Activated CD8-positive, alpha-beta T cell treated with anti-CD3 and anti-CD28 coated beads for 36 hours (primary cell): Measurements from ENCODE around the gene CAMTA1. TPM values are rescaled to one million over a fixed set of nuclear protein-coding genes. Genes with fewer than 3 reads are reported as not detected.

Source experiments
- ATAC-seq: fragments of 200-7000 bp; cut with Tn5 transposase; one replicate; pipeline ENCODE4 v1.10.0; 2021; ENCODE audit warnings: mild to moderate bottlenecking, moderate library complexity
- CTCF ChIA-PET: fragments of 350-600 bp; sonication (Branson Sonifier 250); formaldehyde crosslinking; loops from one replicate; lab custom pipeline; 2021; ENCODE audit warnings: antibody characterized with exemption; lab: Charles Lee
- POLR2A ChIA-PET: fragments of 350-600 bp; sonication (Branson Sonifier 250); formaldehyde crosslinking; loops from one replicate; lab custom pipeline; 2021; ENCODE audit warnings: antibody characterized with exemption; lab: Charles Lee
- DNase-seq: peaks from one replicate; pipeline ENCODE4 v3.0.0-alpha.2; 2020
- H3K27ac Mint-ChIP-seq: one replicate; pipeline ENCODE4 v1.8.0; 2021; ENCODE audit warnings: mild to moderate bottlenecking, mixed read lengths
- H3K27me3 Mint-ChIP-seq: one replicate; pipeline ENCODE4 v1.8.0; 2021; ENCODE audit warnings: mixed read lengths
- H3K36me3 Mint-ChIP-seq: one replicate; pipeline ENCODE4 v1.8.0; 2021; ENCODE audit warnings: low read depth, mixed read lengths
- H3K4me1 Mint-ChIP-seq: one replicate; pipeline ENCODE4 v1.8.0; 2021; ENCODE audit warnings: low read depth, mixed read lengths
- H3K4me3 Mint-ChIP-seq: one replicate; pipeline ENCODE4 v1.8.0; 2021; ENCODE audit warnings: mild to moderate bottlenecking, moderate library complexity, mixed read lengths
- H3K9me3 Mint-ChIP-seq: one replicate; pipeline ENCODE4 v1.8.0; 2021; ENCODE audit warnings: mixed read lengths
- intact Hi-C: fragments of 100-400 bp; cut with micrococcal nuclease; formaldehyde crosslinking; loops from one replicate; pipeline ENCODE4 v1.10.0; 2022
- total RNA-seq, 2 experiments: library from RNA; stranded (reverse); gene quantifications; one replicate each; pipeline ENCODE4 v1.2.3, GENCODE V29; 2021
- TF ChIP-seq, protein P1 (sequence below): fragments of 200-600 bp; IDR thresholded peaks from one replicate; pipeline ENCODE4 v1.8.0; 2022; ENCODE audit warnings: antibody characterized with exemption, mild to moderate bottlenecking

Gene CAMTA1
- total RNA-seq, 2 experiments from 2014 or later = 67.7 to 70.9 TPM

DNA sequence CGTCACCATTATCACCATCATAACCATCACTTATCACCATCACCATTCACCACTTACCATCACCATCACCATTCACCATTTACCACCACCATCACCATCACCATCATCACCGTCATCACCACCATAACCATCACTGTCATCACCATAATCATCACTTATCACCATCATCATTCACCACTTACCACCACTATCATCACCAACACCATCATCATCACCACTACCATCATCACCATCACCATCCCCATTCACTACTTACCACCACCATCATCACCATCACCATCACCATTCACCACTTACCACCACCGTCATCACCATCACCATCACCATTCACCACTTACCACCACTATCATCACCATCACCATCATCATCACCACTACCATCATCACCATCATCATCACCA is 151.8 kb downstream of the CAMTA1 start:
- POLR2A ChIA-PET = no interaction called here
- CTCF ChIA-PET = no interaction called here
- H3K4me3 Mint-ChIP-seq = no peak overlapping the region
- ATAC-seq (no peak), DNase-seq (no peak)
- H3K36me3 Mint-ChIP-seq = no peaks in the 10 kb centered on the region
- TF ChIP-seq, protein P1, sequence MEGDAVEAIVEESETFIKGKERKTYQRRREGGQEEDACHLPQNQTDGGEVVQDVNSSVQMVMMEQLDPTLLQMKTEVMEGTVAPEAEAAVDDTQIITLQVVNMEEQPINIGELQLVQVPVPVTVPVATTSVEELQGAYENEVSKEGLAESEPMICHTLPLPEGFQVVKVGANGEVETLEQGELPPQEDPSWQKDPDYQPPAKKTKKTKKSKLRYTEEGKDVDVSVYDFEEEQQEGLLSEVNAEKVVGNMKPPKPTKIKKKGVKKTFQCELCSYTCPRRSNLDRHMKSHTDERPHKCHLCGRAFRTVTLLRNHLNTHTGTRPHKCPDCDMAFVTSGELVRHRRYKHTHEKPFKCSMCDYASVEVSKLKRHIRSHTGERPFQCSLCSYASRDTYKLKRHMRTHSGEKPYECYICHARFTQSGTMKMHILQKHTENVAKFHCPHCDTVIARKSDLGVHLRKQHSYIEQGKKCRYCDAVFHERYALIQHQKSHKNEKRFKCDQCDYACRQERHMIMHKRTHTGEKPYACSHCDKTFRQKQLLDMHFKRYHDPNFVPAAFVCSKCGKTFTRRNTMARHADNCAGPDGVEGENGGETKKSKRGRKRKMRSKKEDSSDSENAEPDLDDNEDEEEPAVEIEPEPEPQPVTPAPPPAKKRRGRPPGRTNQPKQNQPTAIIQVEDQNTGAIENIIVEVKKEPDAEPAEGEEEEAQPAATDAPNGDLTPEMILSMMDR = no peak
- H3K4me1 Mint-ChIP-seq = no peaks in the 10 kb centered on the region
- H3K9me3 Mint-ChIP-seq = no peaks in the 10 kb centered on the region
- intact Hi-C loops = no loop called here
- no peak overlapping the region for H3K27ac Mint-ChIP-seq
- peaks cover 13% of the 10 kb centered on the region for H3K27me3 Mint-ChIP-seq

DNA sequence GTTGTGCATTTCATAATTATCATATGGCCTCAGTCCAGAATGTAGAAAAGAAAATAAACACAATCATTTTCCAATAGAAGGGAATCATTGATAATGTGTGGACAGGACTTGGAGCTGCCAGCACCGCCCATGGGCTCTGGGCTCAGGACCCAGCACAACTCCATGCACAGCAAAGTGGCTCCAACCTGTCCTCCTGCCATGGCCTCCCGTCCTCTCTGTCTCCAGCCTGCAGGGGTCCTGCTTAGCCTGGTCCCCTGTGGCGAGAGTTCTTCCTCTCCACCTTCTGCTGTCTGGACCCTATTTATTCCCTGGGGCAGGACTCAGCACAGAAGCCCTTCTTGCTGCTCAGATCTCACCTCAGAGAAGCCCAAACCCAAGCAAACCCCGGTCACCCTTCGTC is 154.1 kb downstream of the CAMTA1 start:
- POLR2A ChIA-PET = no interaction called here

GRCh38 chr1:6941786-6942185 is 156.5 kb downstream of the CAMTA1 start:
- TF ChIP-seq, protein P1 = no peak
- CTCF ChIA-PET = no interaction called here
- POLR2A ChIA-PET = no interaction called here
- Mint-ChIP-seq H3K4me1 (no peaks in the 10 kb centered on the region), H3K9me3 (no peaks in the 10 kb centered on the region), H3K4me3 (no peak overlapping the region), H3K36me3 (no peaks in the 10 kb centered on the region), H3K27ac (no peak overlapping the region), H3K27me3 (no peaks in the 10 kb centered on the region)
- ATAC-seq (no peak), DNase-seq (no peak)
- intact Hi-C loops = no loop called here

More for the DNA sequence above, 154.1 kb downstream of the CAMTA1 start:
- TF ChIP-seq, protein P1 = no peak
- ATAC-seq (no peak), DNase-seq (no peak)
- H3K36me3 Mint-ChIP-seq = no peaks in the 10 kb centered on the region
- H3K4me3 Mint-ChIP-seq = no peak overlapping the region
- H3K9me3 Mint-ChIP-seq = no peaks in the 10 kb centered on the region
- CTCF ChIA-PET = no interaction called here
- no peaks in the 10 kb centered on the region for H3K4me1 Mint-ChIP-seq
- intact Hi-C loops = no loop called here
- H3K27ac Mint-ChIP-seq = no peak overlapping the region
- peaks cover 4% of the 10 kb centered on the region for H3K27me3 Mint-ChIP-seq

DNA sequence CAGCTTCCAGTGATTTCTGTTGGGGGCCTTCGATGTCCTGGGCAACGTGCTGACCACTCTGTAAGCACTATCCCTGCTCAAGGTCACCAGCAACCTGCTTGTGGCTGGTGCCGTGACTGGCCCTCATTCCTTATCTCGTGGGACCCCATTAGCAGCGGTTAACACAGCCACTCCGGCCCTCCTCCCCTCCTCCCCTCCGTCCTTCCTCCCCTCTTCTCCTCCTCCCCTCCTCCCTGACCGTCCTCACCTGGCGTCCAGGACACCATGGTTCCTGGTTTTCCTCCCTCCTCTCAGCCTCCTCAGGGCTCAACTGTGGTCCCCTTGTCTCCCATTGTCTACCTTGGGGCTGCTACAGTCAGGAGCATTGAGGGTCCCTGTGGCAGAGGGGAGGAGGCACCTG is 157.7 kb downstream of the CAMTA1 start:
- H3K4me3 Mint-ChIP-seq = no peak overlapping the region
- intact Hi-C loops = no loop called here
- no peaks in the 10 kb centered on the region for H3K36me3 Mint-ChIP-seq
- ATAC-seq (no peak), DNase-seq (no peak)
- TF ChIP-seq, protein P1 = no peak
- no peaks in the 10 kb centered on the region for H3K9me3 Mint-ChIP-seq
- POLR2A ChIA-PET = no interaction called here
- CTCF ChIA-PET = no interaction called here
- no peak overlapping the region for H3K27ac Mint-ChIP-seq
- H3K27me3 Mint-ChIP-seq = no peaks in the 10 kb centered on the region
- H3K4me1 Mint-ChIP-seq = no peaks in the 10 kb centered on the region

DNA sequence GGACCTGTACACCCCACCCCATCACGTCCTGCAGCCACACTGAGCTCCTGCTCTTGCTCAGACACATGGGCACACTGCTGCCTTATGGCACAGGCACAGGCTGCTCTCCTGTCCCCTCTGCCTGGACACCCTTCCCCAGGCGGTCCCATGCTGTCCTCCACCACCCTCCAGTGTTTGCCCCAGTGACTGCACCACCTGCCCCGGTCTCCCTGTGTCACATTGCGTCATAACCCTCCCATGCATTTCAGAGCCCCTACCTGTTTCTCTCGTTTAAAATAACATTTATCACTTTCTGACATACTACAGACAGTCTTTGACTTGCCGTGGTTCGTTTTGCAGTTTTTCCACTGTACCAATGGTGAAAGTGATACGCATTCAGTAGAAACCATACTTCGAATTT is 159.2 kb downstream of the CAMTA1 start:
- H3K9me3 Mint-ChIP-seq = no peaks in the 10 kb centered on the region
- DNase-seq (no peak), ATAC-seq (no peak)
- no peak overlapping the region for H3K4me3 Mint-ChIP-seq
- H3K4me1 Mint-ChIP-seq = no peaks in the 10 kb centered on the region
- TF ChIP-seq, protein P1 = no peak
- no peak overlapping the region for H3K27ac Mint-ChIP-seq
- H3K36me3 Mint-ChIP-seq = no peaks in the 10 kb centered on the region
- intact Hi-C loops = no loop called here
- CTCF ChIA-PET = no interaction called here
- H3K27me3 Mint-ChIP-seq = no peaks in the 10 kb centered on the region
- POLR2A ChIA-PET = no interaction called here
